Activated CD8-positive, alpha-beta memory T cell treated with anti-CD3 and anti-CD28 coated beads, Interleukin-2, amount 50 U/mL, for 1 hour (primary cell): ENCODE data around the gene ZDHHC4.

Experiments
- DNase-seq: peaks from one replicate; pipeline ENCODE4 v3.0.0-alpha.2; 2020; ENCODE audit errors: extremely low read depth

Gene ZDHHC4

DNA sequence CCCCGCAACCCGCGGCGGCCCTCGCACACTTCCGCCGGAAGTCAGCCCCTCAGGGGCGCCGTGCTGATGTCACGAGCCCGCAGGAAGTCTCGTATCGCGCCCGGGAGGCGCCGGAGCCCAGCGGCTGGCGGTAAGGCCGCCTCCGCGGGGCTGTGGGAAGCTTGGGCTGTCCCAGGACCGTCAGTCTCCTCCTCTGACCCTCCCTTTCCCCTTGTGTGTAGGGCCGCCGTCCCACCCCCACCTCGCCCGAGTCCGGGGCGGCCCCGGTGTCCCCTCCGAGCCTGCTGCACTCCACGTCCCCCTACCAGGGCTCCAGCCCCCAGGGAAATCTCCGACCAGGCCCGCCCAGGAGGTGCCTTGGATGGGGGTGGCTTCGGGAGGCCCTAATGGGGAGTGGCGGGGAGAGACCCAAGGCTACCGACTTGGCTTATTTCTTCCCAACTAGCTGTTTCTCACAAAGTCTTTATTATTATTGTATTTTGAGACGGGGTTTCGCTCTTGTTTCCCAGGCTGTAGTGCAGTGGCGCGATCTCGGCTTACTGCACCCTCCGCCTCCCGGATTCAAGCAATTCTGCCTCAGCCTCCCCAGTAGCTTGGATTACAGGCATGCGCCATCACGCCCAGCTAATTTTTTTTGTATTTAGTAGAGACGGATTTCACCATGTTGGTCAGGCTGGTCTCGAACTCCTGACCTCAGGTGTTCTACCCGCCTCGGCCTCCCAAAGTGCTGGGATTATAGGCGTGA, at the start of gene ZDHHC4:
Gene ZDHHC4, plus strand, starts transcription at position 86 of the 745 bp plus-strand sequence. CDS start 3,108 bp downstream, outside the sequence.
- DNase-seq, result peak; percentile 56

DNA sequence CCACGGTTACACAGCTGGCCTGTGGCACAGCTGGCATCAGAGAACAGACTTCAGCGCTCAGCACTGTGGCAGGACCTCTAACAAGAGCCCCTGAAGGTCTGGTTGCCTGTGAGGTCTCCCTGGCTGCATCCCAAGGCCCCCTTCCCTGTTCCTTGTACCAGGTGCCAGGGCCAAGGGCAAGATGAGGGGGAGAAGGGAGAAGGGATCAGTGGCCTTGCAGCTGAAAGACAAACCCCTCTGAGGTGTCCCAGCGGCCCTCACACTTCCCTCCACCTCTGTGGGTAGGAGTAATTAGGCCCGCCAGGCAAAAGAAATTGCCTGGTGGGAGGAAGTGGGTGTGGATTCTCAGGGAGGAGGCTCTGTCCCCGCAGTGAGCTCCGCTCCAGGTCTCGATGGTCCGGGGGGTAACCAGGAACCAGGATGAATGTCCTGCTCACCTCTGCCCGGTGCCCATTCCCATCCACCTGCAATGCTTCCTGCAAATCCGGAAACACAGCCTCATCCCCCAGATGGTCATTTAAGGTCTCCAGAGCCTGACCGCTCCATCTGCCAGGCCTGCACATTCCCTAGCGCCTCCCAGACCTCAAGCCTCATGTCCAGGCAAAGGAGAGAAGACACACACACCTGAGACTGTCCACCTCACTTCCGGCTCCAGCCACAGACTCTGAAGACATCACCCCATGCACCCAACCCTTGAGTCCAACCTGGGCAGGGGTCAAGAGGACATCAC, 48.7 kb upstream of the ZDHHC4 start:
- no peak for DNase-seq

DNA sequence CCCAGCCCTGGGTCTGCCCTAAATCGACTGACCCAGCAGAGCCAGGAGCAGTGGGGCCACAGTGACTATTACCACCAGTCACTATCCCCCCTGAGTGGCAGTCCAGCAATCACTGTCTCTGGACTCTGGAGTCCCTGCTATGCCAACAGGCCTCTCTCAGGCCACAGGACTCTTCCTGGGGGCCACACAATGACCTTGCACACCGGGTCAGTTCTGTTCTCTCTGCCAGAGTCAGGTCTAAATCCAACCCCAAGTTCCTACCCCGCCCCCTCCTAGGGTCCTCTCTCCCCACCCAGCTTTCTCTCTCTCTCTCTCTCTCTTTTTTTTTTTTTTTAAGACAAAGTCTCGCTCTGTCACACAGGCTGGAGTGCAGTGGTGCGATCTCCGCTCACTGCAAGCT, 47.6 kb upstream of the ZDHHC4 start:
- DNase-seq, result no peak

DNA sequence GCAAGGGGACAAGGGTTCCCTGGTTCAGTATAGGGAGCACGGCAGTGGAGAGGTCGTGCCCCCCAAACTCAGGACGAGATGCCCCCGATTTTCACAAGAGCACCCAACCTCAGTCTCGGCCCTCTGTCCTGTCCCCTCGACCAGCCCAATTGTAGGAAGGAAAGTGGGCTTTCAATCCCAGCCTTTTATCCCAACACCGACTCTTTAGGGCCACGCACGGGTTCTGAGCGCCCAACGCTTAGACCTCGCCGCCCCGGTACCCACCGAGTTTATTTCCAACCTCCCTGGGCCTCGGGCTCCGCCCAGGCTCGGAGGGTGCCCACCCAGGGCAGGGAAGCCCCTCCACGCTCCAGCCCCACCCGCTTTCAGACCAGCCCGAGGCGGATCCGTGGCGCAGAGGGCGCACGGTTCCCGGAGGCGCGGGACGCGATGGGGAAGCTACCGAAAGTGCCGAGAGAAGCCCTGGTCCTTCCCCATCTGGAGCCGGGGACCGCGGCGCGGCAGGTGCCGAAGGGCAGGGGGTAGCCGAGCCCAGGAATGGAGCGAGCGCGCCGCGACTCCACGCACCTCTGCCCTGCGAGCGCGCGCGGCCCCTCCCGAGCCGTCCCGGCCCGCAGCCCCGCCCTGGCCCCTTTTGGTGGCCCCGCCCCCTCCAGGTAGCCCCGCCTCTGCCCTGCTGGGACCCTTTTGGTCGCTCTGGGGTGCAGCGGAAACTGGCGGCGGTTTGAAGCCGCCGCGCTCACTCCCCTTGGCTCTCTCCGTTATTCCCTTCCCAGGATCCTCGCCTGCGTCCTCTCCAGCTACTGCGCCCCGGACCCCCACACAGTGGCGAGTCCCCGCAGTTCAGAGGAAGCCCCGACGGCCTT, 46.4 kb upstream of the ZDHHC4 start:
- no peak for DNase-seq

DNA sequence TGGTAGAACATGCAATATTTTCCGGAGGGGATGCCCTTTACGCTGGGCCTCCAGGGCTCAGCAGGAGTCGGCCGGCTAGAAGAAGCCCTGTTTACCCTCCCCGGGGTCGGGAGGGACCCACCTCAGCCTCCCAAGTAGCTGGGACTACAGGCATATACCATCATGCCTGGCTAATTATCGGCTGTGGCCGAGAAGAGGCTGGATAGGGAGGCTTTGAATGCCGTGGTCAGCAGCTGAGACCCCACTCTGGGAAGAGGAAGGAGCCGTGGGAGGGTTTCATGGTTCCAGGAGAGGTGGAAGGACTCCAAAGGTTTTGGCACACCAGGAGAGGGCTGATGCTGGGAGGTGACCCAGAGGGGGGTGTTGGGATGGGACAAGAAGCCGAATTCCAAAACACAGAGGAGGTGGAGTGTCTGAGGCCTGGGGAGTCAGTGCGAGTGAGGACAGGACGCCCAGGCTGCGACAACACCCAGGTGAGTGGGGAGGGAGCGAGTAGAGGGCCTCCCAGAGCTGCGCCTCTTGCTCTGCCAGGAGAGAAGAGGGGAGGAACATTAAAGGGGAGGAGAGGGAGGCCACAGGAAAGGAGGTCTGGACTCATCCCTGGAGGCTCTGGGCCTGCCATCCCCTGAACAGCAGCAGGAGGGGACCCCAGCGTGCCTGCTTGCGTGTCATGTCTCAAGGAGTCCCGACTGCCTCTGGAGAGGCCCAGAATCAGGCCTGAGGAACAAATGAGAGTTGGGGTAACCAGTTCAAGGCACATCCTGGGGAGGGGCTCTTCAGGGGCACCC, 45.6 kb upstream of the ZDHHC4 start:
- DNase-seq, result no peak

DNA sequence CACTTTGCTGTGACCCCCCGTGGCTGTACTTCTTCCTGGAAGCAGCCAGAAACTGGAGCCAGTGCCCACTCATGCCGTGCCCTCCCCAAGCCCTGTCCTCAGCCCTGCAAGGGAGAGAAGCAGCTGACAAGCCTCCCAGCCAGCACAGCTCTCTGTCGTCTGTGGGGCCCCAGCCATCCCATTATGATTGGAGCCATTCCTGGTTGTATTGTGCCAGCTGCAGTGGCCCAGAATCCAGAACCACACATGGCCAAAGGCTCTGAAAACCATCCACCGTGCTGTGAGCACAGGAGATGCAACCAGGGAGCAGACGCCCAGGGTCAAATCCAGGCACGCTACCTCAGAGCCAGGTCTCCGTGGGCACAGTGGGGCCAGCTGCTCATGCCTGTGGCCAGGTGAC, 44.7 kb upstream of the ZDHHC4 start:
- no peak for DNase-seq

DNA sequence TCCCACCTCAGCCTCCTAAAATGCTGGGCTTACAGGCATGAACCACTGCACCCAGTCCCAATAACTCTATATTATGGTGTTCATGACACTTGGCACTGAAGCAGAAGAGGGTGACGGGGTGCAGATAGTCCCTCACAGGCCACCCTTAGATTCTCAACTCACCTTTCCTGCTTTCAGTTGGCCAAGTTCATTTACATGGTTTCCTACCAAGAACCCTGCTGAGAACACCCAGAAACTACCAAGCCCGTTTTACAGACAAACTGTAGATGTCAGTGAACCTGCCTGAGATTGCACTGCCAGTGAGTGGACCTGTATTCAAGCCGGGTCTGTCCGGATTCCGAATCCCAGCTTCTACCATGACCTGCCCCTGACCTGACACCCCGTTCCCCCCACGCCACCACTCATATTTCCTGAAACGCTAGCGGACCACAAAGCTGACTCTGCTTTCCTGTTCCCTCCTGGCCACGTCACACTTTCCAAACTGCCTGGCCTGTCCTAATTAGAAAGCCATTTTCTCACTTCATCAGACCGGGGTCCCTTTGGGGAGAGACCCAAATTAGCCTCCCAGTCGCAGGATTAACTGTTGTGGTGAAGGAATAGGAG, 43.3 kb upstream of the ZDHHC4 start:
- no peak for DNase-seq

DNA sequence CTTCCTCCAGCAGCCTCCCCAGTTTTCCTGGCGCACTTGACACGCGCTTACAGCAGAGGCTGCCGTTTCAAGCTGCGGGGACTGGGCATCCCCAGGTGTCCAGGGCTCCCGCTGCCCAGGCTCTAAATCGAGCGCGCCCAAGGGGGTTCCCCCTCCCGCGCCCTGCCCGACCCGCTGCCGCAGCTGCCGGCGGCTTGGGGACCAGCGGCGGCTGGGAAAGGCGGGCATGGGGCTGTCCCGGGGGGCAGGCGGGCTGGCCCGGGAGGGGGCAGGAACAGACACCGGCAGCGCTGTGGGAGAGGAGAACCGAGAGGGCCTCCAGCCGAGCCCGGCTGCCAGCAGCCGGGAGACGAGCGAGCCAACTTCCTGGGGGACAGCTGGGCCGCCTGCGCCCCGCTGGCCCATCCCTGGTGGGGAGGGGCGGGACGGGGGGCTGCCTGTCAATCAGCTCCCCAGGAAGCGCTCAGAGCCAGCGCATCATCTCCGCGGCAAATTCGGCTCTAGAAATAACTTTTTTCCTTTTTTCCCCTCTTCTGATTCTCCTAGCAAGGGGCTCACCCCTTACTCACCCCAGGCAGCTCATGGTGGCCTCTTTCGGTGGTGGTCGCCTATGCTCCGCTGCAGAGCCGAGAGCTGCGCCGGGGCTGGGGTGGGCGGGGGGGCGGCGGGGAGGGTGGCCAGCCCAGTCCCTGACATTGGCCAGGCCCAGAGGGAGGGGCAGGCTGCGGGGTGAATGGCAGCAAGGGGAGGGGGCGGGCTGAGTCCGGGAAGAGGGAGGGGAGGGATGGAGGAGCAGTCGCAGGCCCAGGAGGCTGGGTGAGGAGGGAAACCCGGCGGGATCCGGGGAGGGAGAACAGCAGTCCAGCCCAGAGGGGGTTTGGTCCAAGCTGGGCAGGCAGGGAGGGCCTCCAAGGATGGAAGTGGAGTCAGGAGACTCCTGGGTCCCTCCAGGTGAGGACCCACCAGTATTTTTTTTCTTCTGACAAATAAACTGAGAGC, 40.7 kb upstream of the ZDHHC4 start:
- no peak for DNase-seq

DNA sequence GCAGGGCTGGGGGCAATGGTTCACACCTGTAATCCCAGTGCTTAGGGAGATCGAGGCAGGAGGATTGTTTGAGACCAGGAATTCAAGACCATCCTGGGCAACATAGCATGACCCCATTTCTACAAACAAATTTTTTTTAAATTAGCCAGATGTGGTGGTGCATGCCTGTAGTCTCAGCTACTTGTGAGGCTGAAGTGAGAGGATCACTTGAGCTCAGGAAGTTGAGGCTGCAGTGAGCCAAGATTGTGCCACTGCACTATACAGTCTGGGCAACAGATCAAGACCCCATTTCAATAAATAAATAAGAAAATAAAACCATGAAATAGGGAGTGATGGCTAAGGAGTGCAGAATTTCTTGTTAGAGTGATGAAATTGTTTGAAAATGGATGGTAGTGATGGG, 34.9 kb upstream of the ZDHHC4 start:
- no peak for DNase-seq

DNA sequence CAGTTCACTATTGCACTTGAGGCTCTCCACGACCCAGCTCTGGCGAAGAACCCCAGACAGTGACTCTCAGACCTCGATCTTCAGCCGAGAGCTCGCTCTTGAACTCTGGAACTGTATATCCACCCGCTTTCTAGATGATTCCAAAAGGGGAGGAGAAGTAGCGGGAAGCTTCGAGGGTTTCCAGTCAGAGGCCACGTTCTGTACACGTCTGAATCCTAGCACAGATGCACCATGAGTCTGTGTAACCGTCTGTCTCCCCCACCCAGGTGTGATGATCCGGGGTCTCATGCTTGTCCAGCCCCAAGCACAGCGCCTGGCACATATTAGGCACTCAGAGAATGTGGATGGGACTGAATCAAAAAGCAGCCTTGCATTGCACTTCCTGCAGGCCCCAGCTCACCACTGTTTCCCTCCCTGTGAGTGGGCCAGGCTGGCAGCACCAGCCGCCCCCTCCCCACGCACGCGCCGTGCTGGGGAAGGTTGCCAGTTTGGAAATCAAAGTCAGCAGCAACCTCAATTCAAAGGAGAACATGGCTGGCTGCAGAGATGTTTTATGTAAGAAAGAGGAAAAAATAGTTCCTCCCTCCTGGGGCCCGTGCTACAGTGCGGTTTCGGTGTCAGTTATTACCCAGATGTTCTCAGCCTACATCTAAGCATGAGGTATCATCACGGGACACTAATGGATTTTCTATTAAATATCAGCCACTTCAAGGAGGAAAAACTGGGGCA, 31.7 kb upstream of the ZDHHC4 start:
- DNase-seq, result no peak

DNA sequence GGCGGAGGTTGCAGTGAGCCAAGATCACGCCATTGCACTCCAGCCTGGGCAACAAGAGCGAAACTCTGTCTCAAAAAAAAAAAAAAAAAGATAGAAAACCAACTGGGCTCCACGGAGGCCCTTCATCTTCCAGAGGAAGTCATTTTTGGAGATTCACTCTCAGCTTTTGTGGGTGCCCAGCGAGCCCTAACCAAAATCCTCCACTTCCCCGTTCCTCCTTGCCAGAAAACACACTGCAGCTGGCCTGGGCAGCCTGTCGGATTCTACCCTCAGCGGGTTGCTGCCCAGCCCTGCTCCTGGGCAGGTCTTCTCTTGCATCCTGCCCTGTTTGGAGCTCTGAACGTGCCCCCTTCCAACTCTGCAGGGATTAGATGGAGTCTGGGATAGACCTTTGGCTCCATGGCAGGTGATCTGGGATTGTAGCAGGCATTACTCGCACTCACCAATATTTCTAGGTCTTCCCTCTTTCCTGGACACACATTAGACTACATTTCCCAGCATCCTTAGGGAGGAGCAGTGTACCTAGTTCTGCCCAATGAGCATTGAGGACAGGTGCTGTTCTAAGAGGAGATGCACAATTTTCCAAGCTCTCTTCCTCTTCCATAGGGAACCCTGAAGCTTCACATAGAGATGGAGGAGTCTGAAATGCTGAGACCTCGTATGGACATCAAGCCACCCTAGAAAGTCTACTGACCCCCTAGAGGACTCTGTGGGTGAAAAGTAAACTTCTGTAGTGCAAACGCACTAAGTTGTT, 30.6 kb upstream of the ZDHHC4 start:
- no peak for DNase-seq

DNA sequence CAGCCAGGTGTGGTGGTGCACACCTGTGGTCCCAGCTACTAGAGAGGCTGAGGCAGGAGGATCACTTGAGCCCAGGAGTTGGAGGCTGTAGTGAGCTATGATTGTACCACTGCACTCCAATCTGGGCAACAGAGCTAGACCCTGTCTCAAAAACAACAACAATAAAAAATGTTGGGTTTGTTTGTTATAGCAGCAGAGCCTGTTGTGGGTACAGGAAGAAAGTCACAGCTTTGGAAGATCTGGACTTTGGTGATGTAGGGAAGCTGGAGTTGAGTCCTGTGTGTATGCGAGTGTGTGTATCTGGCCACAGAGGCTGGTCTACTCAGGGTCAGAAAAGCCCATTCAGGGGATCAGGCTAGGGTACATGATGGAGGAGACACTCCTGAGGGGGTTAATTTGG, 29.9 kb upstream of the ZDHHC4 start:
- no peak for DNase-seq

DNA sequence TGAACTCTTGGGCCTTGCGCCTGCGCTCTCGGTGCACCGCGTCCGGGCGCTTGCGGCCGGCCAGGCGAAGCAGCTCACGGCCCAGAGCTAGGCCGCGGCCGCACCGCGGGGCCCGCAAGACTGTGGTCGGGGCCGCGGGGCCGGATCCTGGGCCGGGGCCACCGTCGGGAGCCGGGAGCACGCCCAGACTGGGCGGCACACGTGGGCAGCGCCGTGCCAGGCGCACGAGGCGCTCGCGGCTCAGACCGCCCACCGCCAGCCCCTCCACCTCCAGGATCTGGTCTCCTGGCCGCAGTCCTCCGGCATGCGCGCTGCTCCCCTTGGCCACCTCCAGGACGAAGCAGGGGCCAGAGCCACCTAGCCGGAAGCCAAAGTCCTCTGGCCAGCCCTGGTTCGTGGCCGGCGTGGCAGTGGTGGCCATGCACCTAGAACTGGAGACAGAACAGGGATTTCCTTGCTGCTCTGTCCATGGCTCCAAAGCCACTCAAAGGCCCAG, 26.2 kb upstream of the ZDHHC4 start, which contains the start of gene GRID2IP:
Gene GRID2IP, minus strand, starts transcription at position 446 of the 496 bp plus-strand sequence. Its CDS starts 25 bp downstream, at position 421.
- no peak for DNase-seq

DNA sequence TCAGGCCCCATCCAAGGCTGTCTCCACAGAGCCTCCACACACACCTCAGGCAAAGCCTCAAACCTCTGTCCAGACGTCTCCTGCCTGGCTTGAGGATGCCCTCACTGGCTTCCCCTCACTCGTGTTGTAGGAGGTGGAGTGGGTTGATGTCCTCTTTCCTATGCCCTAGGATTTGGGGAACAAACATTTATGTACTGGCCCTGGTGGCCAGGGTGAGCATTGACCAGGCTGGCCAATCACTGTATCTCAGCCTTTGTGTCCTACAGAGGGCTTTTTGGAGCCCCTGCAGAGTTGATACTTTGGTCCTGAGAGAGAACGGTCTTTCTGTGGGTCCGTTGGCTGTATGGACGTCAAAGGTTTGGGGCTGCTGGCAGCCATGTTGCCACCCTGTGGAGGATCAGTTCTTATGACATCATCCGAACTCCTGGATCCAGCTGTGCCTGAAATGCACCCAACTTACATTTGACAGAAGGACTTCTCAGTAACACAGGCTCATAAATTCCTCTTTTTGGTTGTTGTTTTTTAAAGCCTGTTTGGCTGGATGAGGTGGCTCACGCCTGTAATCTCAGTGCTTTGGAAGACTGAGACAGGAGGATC, 23.7 kb upstream of the ZDHHC4 start:
- no peak for DNase-seq

DNA sequence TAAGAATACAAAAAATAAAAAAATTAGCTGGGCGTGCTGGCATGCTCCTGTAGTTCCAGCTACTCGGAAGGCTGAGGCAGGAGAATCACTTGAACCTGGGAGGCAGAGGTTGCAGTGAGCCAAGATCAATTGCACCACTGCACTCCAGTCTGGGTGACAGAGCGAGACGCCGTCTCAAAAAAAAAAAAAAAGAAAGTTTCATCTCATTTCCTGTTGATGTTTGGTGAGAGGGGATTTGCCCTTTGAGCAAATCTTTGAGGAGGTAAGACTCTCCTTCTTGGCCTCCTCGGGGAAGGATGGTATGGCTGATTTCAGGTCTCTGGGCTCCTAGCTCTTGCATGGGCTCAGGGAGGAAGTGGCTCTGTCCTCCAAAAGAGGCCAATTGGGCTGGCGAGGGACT, 22.4 kb upstream of the ZDHHC4 start:
- DNase-seq, result no peak

DNA sequence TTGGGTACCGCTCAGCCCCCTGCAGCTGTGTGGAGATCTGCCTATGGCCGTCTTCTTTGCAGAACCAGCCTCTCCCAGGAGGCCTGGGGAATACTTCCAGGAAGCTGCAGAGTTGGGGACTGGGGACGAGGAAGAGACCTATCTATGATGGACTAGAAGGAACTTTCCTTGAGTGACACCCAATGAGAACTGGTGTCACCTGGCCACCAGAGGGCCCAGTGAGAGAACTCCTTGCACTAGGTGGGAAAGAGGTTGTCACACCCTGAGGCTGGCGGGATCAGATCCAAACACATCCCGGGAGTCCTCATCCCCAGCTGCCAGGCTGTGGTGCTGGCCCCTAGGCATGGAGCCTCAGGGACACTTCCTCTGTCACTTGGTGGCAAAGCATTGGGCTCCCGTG, 21.1 kb upstream of the ZDHHC4 start:
- no peak for DNase-seq

DNA sequence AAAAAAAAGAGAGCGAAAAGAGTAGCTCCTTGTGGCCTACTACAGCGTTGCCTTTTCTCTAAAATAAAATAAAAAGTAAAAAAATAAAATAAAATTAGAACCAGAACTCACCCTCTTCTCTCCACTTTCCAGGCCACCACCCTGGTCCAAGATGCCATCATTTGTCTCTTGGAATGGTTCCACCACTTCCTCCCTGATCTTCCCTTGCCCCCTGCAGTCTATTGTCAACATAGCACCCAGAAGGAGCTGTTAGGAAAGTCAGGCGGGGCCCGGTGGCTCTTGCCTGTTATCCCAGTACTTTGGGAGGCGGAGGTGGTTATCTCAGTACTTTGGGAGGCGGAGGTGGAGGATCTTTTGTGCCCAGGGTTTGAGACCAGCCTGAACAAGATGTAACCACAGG, 18.4 kb upstream of the ZDHHC4 start:
- DNase-seq, result no peak

DNA sequence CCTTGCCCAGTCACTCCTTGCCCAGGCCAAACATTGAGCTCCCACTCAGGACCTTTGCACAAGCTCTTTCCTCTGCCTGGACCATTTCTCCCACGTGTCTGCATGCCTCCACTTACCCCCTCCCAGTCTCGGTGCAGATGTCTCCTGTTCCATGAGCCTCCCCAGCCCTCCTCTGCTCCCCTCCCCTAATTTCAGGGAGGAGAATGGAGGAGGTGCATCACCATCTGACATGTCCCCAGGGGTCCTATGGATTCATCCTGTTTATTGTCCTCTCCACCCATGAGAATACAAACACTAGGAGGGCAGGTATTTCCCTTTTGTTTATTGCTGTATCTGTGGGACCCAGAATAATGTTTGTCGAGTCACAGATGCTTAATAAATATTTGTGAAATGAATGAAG, 17.4 kb upstream of the ZDHHC4 start:
- DNase-seq, result no peak
